Kidney (tissue), 14 donors: ENCODE results near the gene GIMAP7. TPM values are rescaled to one million over a fixed set of nuclear protein-coding genes. Genes with fewer than 3 reads are reported as not detected.

Experiments used
- DNase-seq, 5 donors: peaks; one replicate each; pipeline ENCODE4 v3.0.0-alpha.2; 2013 to 2020
- FAIRE-seq: peaks from 2 replicates; lab custom pipeline; 2012; peaks lifted over from hg19 to GRCh38; lab: Jason Lieb, UNC
- H3K27ac ChIP-seq, 2 donors: one replicate each; pipeline ENCODE4 v1.7.0; 2013; ENCODE audit warnings: low read depth in 2 of 2, low read length in 2 of 2, inconsistent platforms in 1 of 2
- H3K27me3 ChIP-seq: one replicate; pipeline ENCODE4 v1.7.1; 2013; ENCODE audit warnings: low read length, inconsistent platforms; ENCODE audit not compliant: control insufficient read depth, insufficient read depth
- H3K36me3 ChIP-seq, 3 donors: one replicate each; pipeline versions ENCODE4 v1.7.0 to v1.7.1; 2013; ENCODE audit warnings: low read length in 3 of 3, control low read depth in 1 of 3, inconsistent platforms in 1 of 3; ENCODE audit not compliant: insufficient read depth in 3 of 3, control insufficient read depth in 2 of 3
- H3K4me1 ChIP-seq, 3 donors: one replicate each; pipeline versions ENCODE4 v1.7.0 to v1.7.1; 2013; ENCODE audit warnings: low read length in 3 of 3, inconsistent platforms in 1 of 3, low read depth in 1 of 3; ENCODE audit not compliant: control insufficient read depth in 2 of 3, insufficient read depth in 2 of 3
- H3K4me3 ChIP-seq, 3 donors: one replicate each; pipeline versions ENCODE4 v1.7.0 to v1.8.1; 2013; ENCODE audit warnings: low read length in 3 of 3, control low read depth in 1 of 3, inconsistent platforms in 1 of 3
- H3K9ac ChIP-seq, 3 donors: one replicate each; pipeline versions ENCODE4 v1.7.0 to v1.7.1; 2013; ENCODE audit warnings: low read length in 3 of 3, control low read depth in 1 of 3, inconsistent platforms in 1 of 3
- H3K9me3 ChIP-seq, 3 donors: one replicate each; pipeline versions ENCODE4 v1.7.0 to v1.7.1; 2013; ENCODE audit warnings: low read length in 3 of 3, control low read depth in 1 of 3, inconsistent platforms in 1 of 3; ENCODE audit not compliant: control insufficient read depth in 2 of 3, insufficient read depth in 1 of 3
- intact Hi-C: fragments of 100-400 bp; cut with DNase I; formaldehyde crosslinking; loops from one replicate; pipeline ENCODE4 v1.11.1; 2022
- polyA plus RNA-seq: library from polyadenylated mRNA; stranded (reverse); fragments of 350-450 nt; fragmentation: Illumina TruSeq; extraction: RNeasy Lipid Tissue Mini Kit (QIAGEN cat#74804); gene quantifications from one replicate; pipeline ENCODE4 v1.2.3, GENCODE V29; 2014; ENCODE audit warnings: low read depth, low replicate concordance; ENCODE audit not compliant: insufficient read depth
- total RNA-seq: library from RNA; stranded (reverse); fragmentation: NEBNext Ultra II Directional; extraction: Animal tissue kit (Norgen Biotek cat#: 25700); gene quantifications from one replicate; pipeline ENCODE4 v1.2.1, GENCODE V29; 2021
- TF ChIP-seq, protein P1 (sequence below): IDR thresholded peaks from 3 replicates; pipeline ENCODE4 v1.5.1; 2012; ENCODE audit warnings: mild to moderate bottlenecking, moderate library complexity, borderline replicate concordance; ENCODE audit not compliant: insufficient read depth; ENCODE audit errors: extremely low read depth
- donor health status: control.
- donor health status: control.
- donor health status: control.
- donor health status: control.
- donor health status: control.
- donor health status: DM: yes; HTN: yes; CAD: no.
- donor health status: Normal renal cell carcinoma (clear cell type).

The GIMAP7 gene
- total and polyA plus RNA-seq, 2 donors from 2014 or later, result 36.0 to 43.6 TPM

DNA sequence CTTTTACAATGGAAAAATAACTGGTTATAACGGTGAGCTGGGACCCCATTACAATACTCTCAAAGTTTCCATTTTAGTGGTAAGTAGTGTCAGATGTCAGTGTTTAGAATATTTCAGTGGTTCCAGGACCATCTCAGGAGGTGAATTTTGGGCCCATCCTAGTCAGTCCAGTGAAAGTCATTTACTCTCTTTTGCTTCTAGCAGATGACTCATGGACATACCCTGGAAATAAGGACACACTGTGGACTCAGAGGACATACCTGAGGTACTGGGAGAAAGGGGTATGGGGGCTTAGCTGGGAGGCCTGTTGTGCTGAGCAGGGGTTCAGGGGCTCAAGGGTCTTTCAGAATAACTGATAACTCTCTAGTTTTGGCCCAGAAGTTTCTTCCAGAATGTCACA, 51.9 kb downstream of the GIMAP7 start:
- peak overlapping the region in 1 of 3 donors; percentile 60 for H3K4me3 ChIP-seq
- no peak for FAIRE-seq

DNA sequence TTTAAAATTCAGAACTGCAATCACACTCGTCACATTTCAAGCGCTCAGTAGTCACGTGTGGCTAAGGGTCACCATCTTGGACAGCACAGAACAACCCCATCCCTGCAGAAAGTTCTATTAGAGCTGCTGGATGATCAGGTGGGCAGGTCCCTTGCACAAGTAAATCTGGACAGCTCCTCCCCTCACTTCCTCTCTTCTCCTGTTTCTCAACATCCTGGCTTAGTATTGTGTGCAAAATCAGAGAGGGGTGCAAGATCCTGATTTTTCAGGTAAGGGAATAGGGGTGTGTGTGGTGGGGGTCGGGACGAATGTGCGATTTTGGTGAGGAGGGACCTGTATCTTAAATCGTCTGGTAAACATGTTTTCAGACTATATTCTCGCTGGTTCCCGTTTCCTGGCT, 52.5 kb downstream of the GIMAP7 start, which contains the start of gene GIMAP4:
Gene GIMAP4 (plus strand): TSS at position 222 of the 400 bp plus-strand sequence. CDS start 2,512 bp downstream, outside the sequence.
- Histone ChIP-seq H3K27ac (peak within 1 kb of the TSS; percentile 56 to 74), H3K27me3 (no peaks in the 10 kb centered on the region), H3K36me3 (no peaks in the 10 kb centered on the region), H3K4me1 (no peaks in the 10 kb centered on the region), H3K9ac (peak within 1 kb of the TSS in 2 of 3 donors; percentile 44 to 54), H3K4me3 (peak within 1 kb of the TSS; percentile 38 to 60 (median 58)), H3K9me3 (no peaks in the 10 kb centered on the region)
- intact Hi-C loops, result no loop called here
- FAIRE-seq, result no peak
- peak in 1 of 5 donors; percentile 18 for DNase-seq
- TF ChIP-seq, protein P1, sequence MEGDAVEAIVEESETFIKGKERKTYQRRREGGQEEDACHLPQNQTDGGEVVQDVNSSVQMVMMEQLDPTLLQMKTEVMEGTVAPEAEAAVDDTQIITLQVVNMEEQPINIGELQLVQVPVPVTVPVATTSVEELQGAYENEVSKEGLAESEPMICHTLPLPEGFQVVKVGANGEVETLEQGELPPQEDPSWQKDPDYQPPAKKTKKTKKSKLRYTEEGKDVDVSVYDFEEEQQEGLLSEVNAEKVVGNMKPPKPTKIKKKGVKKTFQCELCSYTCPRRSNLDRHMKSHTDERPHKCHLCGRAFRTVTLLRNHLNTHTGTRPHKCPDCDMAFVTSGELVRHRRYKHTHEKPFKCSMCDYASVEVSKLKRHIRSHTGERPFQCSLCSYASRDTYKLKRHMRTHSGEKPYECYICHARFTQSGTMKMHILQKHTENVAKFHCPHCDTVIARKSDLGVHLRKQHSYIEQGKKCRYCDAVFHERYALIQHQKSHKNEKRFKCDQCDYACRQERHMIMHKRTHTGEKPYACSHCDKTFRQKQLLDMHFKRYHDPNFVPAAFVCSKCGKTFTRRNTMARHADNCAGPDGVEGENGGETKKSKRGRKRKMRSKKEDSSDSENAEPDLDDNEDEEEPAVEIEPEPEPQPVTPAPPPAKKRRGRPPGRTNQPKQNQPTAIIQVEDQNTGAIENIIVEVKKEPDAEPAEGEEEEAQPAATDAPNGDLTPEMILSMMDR, result no peak

More for the DNA sequence above, 51.9 kb downstream of the GIMAP7 start:
- H3K36me3 ChIP-seq, result no peaks in the 10 kb centered on the region
- no peak for DNase-seq
- no peaks in the 10 kb centered on the region for H3K27me3 ChIP-seq
- H3K4me1 ChIP-seq, result no peaks in the 10 kb centered on the region
- intact Hi-C loops, result no loop called here
- no peak overlapping the region for H3K9ac ChIP-seq
- H3K9me3 ChIP-seq, result no peaks in the 10 kb centered on the region
- TF ChIP-seq, protein P1, result no peak
- H3K27ac ChIP-seq, result no peak overlapping the region

DNA sequence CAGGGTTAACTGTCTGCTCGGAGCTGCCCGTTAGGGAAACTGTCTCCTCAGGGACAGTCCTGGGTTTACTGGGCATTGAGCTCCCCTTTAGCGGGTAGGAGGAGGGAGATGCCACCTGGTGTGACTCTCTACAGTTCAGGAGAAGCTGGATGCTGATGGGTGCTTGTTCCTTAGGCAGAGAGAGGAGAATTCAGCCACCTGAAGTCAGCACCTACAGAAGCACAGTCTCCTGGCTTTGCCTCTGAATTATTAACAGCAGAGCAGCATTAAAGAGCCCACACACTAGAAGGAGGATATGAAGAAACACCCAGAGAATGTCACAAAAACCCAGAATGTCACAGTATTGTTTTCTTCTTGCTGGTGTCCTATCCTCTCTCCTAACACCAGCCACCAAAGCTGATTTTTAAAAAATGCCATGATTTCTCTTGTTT, 53.2 kb downstream of the GIMAP7 start:
- intact Hi-C loops, result no loop called here
- H3K4me1 ChIP-seq, result no peaks in the 10 kb centered on the region
- FAIRE-seq, result no peak
- peak overlapping the region; percentile 56 to 74 for H3K27ac ChIP-seq
- no peak for DNase-seq
- H3K27me3 ChIP-seq, result no peaks in the 10 kb centered on the region
- TF ChIP-seq, protein P1, result no peak
- H3K9me3 ChIP-seq, result no peaks in the 10 kb centered on the region
- H3K4me3 ChIP-seq, result peak overlapping the region; percentile 32 to 60 (median 58)
- no peaks in the 10 kb centered on the region for H3K36me3 ChIP-seq
- H3K9ac ChIP-seq, result peak overlapping the region in 2 of 3 donors; percentile 44 to 54
